ENCODE results near the gene TBX4. TPM values are rescaled to one million over a fixed set of nuclear protein-coding genes. Genes with fewer than 3 reads are reported as not detected.

TBX4 gene
- polyA plus RNA-seq, 2 of the 4 experiments (the other 2 are of a cell fraction), result 0.17 to 0.18 TPM

DNA sequence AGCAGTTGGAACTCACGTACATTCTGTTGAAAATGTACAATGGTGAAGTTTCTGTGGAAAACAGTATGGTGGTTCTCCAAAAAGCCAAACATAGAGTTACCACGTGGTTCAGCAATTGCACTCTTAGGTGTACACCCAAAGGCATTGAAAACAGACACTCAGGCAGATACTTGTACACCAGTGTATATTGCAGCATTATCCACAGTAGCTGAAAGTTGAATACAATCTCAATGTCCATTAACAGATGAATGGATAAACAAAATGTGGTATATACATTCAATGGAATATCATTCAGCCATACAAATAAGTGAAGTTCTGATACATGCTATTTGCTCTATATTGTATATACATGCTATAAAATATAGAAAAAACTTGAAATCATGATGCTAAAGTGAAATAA lies 29.4 kb upstream of the TBX4 start:
- FAIRE-seq (no peak), ATAC-seq (no peak), DNase-seq (ENCODE audit: low read depth in 1 of 2, low spot score in 1 of 2) (no peak)
- Histone ChIP-seq H3K27ac (no peak overlapping the region), H3K4me2 (no peak overlapping the region), H3K9me3 (no peaks in the 10 kb centered on the region), H3K4me3 (no peak overlapping the region), H3K4me1 (peaks cover 23% of the 10 kb centered on the region)
- WGBS (ENCODE audit: missing lambda C conversion rate), result 41% methylated on average over 2 of the region's 2 CpGs
- ChIA-PET CTCF (interaction anchor here (1.5 to 19.8 kb wide), 3 partner anchors 9 to 161 kb away, joined by 3 to 357 read pairs (median 61); no protein-coding TSS in a partner anchor), POLR2A (no interaction called here)
- TF ChIP-seq PHF8 (IDR thresholded peaks at IDR 0.05; ENCODE audit: borderline replicate concordance, low read depth), result no peak
- TF ChIP-seq BHLHE40 (IDR thresholded peaks at IDR 0.05; ENCODE audit: low read depth, low read length), result no peak
- TF ChIP-seq, protein P1, sequence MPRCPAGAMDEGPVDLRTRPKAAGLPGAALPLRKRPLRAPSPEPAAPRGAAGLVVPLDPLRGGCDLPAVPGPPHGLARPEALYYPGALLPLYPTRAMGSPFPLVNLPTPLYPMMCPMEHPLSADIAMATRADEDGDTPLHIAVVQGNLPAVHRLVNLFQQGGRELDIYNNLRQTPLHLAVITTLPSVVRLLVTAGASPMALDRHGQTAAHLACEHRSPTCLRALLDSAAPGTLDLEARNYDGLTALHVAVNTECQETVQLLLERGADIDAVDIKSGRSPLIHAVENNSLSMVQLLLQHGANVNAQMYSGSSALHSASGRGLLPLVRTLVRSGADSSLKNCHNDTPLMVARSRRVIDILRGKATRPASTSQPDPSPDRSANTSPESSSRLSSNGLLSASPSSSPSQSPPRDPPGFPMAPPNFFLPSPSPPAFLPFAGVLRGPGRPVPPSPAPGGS (IDR thresholded peaks at IDR 0.05), result no peak
- no peak for TF ChIP-seq ZFP36 (IDR thresholded peaks at IDR 0.05; ENCODE audit: borderline replicate concordance, partially characterized antibody)
- no peak for TF ChIP-seq NR3C1 (IDR thresholded peaks at IDR 0.05)
- TF ChIP-seq, protein P2, sequence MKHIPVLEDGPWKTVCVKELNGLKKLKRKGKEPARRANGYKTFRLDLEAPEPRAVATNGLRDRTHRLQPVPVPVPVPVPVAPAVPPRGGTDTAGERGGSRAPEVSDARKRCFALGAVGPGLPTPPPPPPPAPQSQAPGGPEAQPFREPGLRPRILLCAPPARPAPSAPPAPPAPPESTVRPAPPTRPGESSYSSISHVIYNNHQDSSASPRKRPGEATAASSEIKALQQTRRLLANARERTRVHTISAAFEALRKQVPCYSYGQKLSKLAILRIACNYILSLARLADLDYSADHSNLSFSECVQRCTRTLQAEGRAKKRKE (CRISPR knock-in tag; IDR thresholded peaks at IDR 0.05; ENCODE audit: low read depth), result no peak
- TF ChIP-seq NFE2L2 (conservative IDR thresholded peaks at IDR 0.05; ENCODE audit: low read length), result no peak
- TF ChIP-seq, protein P3, sequence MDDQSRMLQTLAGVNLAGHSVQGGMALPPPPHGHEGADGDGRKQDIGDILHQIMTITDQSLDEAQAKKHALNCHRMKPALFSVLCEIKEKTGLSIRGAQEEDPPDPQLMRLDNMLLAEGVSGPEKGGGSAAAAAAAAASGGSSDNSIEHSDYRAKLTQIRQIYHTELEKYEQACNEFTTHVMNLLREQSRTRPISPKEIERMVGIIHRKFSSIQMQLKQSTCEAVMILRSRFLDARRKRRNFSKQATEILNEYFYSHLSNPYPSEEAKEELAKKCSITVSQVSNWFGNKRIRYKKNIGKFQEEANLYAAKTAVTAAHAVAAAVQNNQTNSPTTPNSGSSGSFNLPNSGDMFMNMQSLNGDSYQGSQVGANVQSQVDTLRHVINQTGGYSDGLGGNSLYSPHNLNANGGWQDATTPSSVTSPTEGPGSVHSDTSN (IDR thresholded peaks at IDR 0.05), result no peak
- TF ChIP-seq POLR2AphosphoS2 (conservative IDR thresholded peaks at IDR 0.05; ENCODE audit: low read length), result no peak
- no peak for TF ChIP-seq HDAC2 (IDR thresholded peaks at IDR 0.05)
- no peak for TF ChIP-seq ZSCAN20 (CRISPR knock-in tag; IDR thresholded peaks at IDR 0.05)
- no peak for TF ChIP-seq FOSL2 (IDR thresholded peaks at IDR 0.05)
- TF ChIP-seq FOSL2 (CRISPR knock-in tag; IDR thresholded peaks at IDR 0.05), result no peak

DNA sequence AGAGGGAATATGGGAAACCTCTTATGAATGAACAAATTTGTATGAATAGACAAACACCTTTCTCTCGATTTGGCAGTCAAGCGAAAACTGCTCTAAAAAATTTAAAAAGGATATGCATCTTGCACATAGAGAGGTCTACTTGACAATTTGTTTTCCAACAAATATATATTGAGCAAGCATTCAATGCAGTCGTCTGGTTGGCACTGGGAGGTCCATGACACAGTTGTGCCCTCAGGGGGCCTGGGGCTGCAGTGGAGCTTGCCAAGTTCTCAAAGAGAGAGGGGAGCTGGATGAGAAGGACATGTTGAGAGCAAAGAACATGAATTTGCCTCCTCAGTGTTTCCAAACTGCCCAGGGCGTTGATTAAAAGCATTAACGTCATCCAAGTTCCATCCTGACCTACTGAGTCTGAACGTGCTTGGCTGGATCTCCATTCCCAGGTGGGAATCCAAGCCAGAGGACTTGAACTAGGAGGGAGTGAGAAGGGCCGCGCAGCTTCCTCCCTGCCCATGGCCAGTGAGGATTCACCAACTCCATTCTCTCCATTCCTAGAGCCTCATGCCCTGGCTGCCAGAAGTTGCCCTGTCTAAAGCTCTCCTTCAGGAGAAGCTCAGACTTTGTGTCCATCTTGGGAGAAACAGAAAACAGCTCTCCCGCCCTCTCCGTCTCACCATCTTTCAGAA lies 28.1 kb upstream of the TBX4 start:
- WGBS (ENCODE audit: missing lambda C conversion rate), result 84% methylated on average over 10 of the region's 10 CpGs
- no peak for ATAC-seq
- H3K4me3 ChIP-seq, result no peak overlapping the region
- peaks cover 21% of the 10 kb centered on the region for H3K4me1 ChIP-seq
- H3K9me3 ChIP-seq, result peaks cover 5% of the 10 kb centered on the region; the same call in 1 of the 3 replicates
- CTCF ChIA-PET, result interaction anchor here (0.7 to 19.8 kb wide), 7 partner anchors 7 to 413 kb away, joined by 3 to 357 read pairs (median 6); no protein-coding TSS in a partner anchor
- TF ChIP-seq ESRRA (IDR thresholded peaks at IDR 0.05; ENCODE audit: borderline replicate concordance, low read length) (no peak), SMC3 (IDR thresholded peaks at IDR 0.05) (no peak), BHLHE40 (IDR thresholded peaks at IDR 0.05; ENCODE audit: low read depth, low read length) (no peak)
- H3K4me2 ChIP-seq, result no peak overlapping the region
- no peak for DNase-seq (ENCODE audit: low read depth in 1 of 2, low spot score in 1 of 2)
- H3K27ac ChIP-seq, result peak overlapping the region in 1 of 2 experiments; percentile 2; a peak in 1 of 6 replicates
- FAIRE-seq, result no peak
- POLR2A ChIA-PET, result interaction anchor here (1.1 kb wide), 1 partner anchor 12 kb away, joined by 3 read pairs; no protein-coding TSS in a partner anchor

DNA sequence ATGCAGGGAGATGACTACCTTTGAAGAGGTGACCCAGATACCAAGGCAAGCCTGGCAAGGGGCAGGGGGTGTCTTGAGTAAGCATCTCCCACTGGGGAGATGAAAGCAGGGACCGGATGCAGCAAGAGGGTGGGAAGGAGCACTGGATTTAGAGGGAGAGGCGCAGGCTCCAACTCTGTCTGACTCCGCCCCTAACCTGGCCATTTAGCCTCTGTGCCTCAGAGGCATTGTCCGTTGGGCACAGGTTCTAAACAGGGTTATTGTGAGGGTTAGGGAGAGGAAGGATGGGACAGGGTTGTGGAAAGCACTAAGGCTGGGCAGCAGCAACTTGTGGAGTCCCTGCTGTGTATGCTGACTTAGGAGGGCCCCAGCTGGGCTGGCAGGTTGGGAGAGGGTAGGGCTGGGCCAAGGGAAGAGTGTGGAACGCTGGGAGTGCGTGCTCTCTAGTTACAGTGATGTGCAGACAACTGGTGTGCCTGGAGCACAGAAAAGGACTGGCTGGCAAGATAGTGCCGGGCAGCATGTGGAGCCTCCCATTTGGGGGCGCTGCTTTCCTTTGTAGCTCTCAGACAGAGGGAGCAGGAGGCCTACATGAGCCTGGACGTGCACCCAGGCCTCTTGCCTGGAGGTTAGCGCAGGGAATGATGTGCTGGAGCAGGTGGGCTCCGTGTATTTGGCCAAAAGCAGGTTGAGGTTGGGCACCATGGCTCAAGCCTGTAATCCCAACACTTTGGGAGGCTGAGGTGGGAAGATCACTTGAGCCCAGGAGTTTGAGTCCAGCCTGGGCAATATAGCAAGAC lies 26.3 kb upstream of the TBX4 start:
- peak in 1 of 2 experiments; percentile 69 for DNase-seq (ENCODE audit: low read depth in 1 of 2, low spot score in 1 of 2)
- CTCF ChIA-PET, result interaction anchor here (1.0 to 19.8 kb wide), 11 partner anchors 8 to 411 kb away, joined by 4 to 357 read pairs (median 6); no protein-coding TSS in a partner anchor
- Histone ChIP-seq H3K27ac (peak overlapping the region; percentile 63 to 69), H3K9me3 (peaks cover 5% of the 10 kb centered on the region; the same call in 1 of the 3 replicates), H3K4me3 (no peak overlapping the region), H3K4me1 (peaks cover 22% of the 10 kb centered on the region), H3K4me2 (peak overlapping the region; percentile 42)
- POLR2A ChIA-PET, result no interaction called here
- TF ChIP-seq SMC3 (IDR thresholded peaks at IDR 0.05), result peak; percentile 58
- peak; percentile 45 to 79; a peak in 4 of 5 replicates for TF ChIP-seq RAD21 (conservative IDR thresholded peaks at IDR 0.05 in 1 of 2, IDR thresholded peaks at IDR 0.05 in 1 of 2)
- no peak for TF ChIP-seq CHD4 (IDR thresholded peaks at IDR 0.05; ENCODE audit: borderline replicate concordance)
- no peak for TF ChIP-seq HDAC2 (IDR thresholded peaks at IDR 0.05)
- no peak for TF ChIP-seq HOXB13 (CRISPR knock-in tag; IDR thresholded peaks at IDR 0.05; ENCODE audit: low read depth)
- TF ChIP-seq, protein P4, sequence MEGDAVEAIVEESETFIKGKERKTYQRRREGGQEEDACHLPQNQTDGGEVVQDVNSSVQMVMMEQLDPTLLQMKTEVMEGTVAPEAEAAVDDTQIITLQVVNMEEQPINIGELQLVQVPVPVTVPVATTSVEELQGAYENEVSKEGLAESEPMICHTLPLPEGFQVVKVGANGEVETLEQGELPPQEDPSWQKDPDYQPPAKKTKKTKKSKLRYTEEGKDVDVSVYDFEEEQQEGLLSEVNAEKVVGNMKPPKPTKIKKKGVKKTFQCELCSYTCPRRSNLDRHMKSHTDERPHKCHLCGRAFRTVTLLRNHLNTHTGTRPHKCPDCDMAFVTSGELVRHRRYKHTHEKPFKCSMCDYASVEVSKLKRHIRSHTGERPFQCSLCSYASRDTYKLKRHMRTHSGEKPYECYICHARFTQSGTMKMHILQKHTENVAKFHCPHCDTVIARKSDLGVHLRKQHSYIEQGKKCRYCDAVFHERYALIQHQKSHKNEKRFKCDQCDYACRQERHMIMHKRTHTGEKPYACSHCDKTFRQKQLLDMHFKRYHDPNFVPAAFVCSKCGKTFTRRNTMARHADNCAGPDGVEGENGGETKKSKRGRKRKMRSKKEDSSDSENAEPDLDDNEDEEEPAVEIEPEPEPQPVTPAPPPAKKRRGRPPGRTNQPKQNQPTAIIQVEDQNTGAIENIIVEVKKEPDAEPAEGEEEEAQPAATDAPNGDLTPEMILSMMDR (IDR thresholded peaks at IDR 0.05), result peak; percentile 41; the same call in 2 of the 3 replicates
- WGBS (ENCODE audit: missing lambda C conversion rate), result 78% methylated on average over 11 of the region's 11 CpGs
- no peak for FAIRE-seq
- peak; percentile 55 to 78; a peak in 5 of 6 replicates for ATAC-seq

All from A549 (cell line).